ENCODE data around the gene NCEH1.

DNA sequence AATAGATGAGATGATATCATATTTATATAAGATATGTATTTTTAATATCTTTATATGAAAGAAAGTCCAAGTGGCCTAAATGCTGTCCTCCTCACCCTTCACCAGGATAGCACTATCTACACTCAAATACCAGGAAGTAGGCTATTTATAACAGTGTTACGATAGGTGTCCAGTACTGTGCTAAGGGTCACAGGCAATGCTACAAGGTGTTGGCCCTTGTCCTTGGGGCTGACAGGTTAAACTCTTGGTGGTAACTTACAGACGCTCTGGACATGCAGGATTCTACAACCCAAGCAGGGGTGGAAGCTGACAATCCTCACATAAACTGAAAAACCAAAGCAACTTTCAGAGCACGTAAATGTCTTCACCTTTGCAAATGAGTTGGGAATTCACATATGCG lies 22.3 kb downstream of the NCEH1 start:
- TF ChIP-seq CTCF (IDR thresholded peaks at IDR 0.05; ENCODE audit: low read depth, low read length, poor library complexity, severe bottlenecking): no peak
- TF ChIP-seq EZH2phosphoT487 (IDR thresholded peaks at IDR 0.05; ENCODE audit: borderline replicate concordance, low read length): no peak

Data from DOHH2 (cell line).